Activated T-cell treated with anti-CD3 and anti-CD28 coated beads, Interleukin-2, amount 50 U/mL, for 48 hours (primary cell): Measurements from ENCODE around the gene DNASE1L2.

Experiments used
- DNase-seq, 2 experiments: peaks; one replicate each; pipeline ENCODE4 v3.0.0-alpha.2; 2020

DNASE1L2 gene

GRCh38 chr16:2271848-2272461 lies 35.7 kb downstream of the DNASE1L2 start:
- DNase-seq, result no peak

- DNase-seq, result no peak
Observed at GRCh38 chr16:2273484-2273883, 37.2 kb downstream of the DNASE1L2 start.

- DNase-seq, result no peak
Observed at GRCh38 chr16:2273931-2274330, 37.7 kb downstream of the DNASE1L2 start.

GRCh38 chr16:2275476-2276367 lies 39.5 kb downstream of the DNASE1L2 start:
- no peak for DNase-seq

- DNase-seq, result no peak
Observed at GRCh38 chr16:2276368-2277195, 40.3 kb downstream of the DNASE1L2 start.

- no peak for DNase-seq
Observed at GRCh38 chr16:2277466-2278271, 41.4 kb downstream of the DNASE1L2 start.

- DNase-seq, result no peak
Observed at GRCh38 chr16:2278272-2278608, 42.0 kb downstream of the DNASE1L2 start.

GRCh38 chr16:2278956-2279800 lies 42.9 kb downstream of the DNASE1L2 start:
- DNase-seq, result no peak

- no peak for DNase-seq
Observed at GRCh38 chr16:2280461-2280860, 44.2 kb downstream of the DNASE1L2 start.

GRCh38 chr16:2280981-2281542 lies 44.8 kb downstream of the DNASE1L2 start:
- no peak for DNase-seq

- DNase-seq, result no peak
Observed at GRCh38 chr16:2282262-2282661, 46.0 kb downstream of the DNASE1L2 start.

GRCh38 chr16:2282866-2283555 lies 46.8 kb downstream of the DNASE1L2 start:
- no peak for DNase-seq

GRCh38 chr16:2284001-2284770 lies 47.9 kb downstream of the DNASE1L2 start:
- no peak for DNase-seq

- DNase-seq, result no peak
Observed at GRCh38 chr16:2284797-2285576, 48.7 kb downstream of the DNASE1L2 start.

- DNase-seq, result no peak
Observed at GRCh38 chr16:2285731-2286191, 49.5 kb downstream of the DNASE1L2 start.

- no peak for DNase-seq
Observed at GRCh38 chr16:2286550-2286949, 50.3 kb downstream of the DNASE1L2 start.

GRCh38 chr16:2287916-2288547 lies 51.8 kb downstream of the DNASE1L2 start:
- no peak for DNase-seq
